LoVo (cell line): ENCODE results near the gene PRKCE.
A peak's percentile ranks its signal among the peaks of the same experiment; 100 is the strongest.
"Not testable (repeated sequence)": the region's sequence is repeated elsewhere in the genome, so short reads cannot be mapped to it uniquely, and the experiment has no call there.

ENCODE experiments used
- DNase-seq: peaks from one replicate; pipeline ENCODE4 v3.0.0-alpha.2; 2016; ENCODE audit warnings: low spot score

The PRKCE gene

DNA sequence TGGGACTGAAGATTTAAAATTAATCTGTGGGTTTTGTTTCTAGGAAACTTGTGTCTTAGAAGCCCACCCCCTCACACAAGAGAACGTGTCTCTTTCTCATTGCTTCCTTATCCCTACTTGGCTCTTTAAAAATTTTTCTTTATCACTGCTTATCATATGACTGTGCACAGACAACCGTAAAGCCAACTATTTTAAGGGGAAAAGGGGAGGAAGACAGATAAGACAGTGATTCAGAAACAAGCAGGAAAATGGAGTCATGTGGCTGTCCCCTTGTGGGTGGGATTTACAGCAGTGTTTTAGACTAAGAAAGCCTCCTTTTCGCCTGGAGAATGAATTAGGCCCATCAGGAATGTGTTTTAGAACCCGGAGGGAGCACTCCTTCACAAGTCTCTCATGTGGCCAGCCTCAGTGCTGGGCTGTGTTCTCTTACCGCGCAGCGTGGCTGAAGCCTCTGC is 17.6 kb downstream of the PRKCE start:
- DNase-seq, result no peak

DNA sequence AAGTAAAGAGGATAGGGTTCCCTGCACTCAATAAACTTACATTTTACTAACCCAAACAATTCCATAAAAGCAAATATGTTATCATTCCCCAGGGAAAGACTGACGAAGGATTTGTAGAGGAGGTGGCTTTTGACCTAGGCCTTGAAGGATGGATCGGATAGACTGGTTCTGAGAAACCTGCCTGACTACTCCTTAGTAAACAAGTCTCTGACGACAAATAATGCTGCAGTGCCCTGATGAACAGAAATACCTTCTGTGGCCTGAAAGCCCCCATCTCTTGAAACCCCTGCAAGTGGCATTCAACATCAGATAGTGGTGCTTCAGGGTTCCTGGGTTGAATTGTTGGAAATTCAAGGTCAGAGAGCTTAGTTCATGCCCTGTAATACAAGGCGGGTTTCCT is 19.2 kb downstream of the PRKCE start:
- no peak for DNase-seq

DNA sequence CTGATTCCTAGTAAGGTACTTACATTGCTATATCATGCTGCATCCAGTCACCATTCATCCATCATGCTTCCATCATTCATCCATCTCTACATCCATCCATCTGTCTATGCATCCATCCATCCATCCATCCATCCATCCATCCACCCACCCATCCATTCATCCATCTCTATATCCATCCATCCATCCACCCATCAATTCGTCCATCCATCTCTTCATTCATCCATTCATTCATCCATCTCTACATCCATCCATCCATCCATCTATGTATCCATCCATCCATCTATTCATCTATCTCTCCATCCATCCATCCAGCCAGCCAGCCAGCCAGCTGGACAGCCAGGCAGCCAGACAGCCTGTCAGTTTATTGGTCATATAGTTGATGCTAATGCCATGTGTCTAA is 20.7 kb downstream of the PRKCE start:
- DNase-seq, result no peak

DNA sequence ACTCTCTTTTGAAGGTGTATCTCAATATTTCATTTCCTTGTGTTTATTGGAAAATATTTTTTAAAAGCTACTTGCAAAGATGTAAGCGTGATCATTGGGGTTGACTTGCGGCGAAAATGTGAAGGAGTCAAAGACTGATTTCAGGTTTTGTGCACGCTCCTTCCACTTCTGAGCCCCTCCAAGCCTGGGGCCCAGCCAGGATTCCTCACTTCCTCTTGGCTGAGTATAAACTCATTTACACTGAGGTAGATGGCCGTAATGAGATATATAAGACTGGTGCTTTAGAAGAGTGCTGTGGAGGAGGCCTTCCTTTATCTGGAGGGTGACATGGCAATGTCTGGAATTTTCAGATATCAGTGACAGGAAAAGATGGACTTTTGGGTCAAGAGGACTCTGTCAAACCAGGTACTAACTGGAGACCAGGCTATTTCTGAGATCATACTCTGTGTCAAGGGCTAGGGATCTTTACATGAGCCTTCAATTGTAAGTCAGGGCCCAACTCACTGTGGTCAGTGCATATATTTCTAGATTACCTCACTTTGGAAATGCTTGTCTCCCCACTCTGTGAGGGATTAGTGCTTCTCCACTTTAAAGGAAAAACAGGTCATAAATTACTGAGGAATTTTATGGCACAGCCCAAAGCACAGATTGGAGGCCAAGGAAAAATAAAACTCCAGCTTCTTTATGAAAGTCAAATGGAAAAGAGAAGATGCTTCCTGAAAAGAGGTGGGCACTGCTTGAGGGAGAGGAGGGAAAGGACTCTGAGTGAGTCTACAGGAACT is 22.8 kb downstream of the PRKCE start:
- DNase-seq, result peak; percentile 25

DNA sequence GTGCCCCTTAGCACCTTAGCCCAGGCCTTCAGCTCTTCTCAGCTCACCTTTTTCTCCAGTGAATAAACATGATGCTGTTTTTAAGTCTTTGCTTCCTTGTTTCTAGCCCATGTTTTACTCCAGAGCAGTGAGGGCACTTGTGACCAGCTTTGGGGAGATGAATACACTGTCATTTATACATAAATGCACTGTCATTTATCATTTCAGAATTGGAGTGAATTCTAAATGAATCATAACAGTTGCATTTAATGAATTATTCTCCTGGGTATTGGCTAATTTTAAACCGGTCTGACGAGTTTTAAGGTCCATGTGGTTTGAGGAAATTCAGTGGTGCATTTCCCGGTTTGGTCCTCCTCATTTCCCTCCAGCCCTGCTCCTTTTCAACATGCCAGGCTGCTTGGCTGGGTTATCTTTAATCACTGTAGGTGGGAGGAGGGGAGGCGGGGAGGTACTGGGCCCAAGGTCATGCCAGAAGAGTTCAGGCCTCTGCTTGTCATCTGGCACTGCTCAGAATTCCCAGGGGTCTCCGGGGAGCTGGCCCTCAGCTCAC is 23.9 kb downstream of the PRKCE start:
- peak; percentile 77 for DNase-seq

DNA sequence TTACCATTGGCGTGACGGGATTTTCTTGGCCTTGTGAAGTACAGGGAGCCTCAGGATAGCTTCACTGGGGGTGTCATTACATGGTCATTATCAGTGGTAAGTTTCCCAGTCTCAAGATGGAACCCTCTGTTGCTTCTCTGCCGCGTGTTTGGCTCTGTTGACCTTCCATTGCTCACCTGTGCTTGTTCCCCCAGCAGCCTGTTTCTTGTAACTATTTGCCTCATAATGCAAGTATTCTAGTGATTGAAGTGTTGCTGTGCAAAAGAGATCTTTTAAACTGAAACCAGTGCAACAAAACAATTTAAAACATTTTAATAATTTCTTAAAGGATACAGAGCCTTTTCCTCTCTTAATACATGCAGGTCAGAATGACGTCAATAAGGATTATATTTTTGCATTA is 24.6 kb downstream of the PRKCE start:
- no peak for DNase-seq

DNA sequence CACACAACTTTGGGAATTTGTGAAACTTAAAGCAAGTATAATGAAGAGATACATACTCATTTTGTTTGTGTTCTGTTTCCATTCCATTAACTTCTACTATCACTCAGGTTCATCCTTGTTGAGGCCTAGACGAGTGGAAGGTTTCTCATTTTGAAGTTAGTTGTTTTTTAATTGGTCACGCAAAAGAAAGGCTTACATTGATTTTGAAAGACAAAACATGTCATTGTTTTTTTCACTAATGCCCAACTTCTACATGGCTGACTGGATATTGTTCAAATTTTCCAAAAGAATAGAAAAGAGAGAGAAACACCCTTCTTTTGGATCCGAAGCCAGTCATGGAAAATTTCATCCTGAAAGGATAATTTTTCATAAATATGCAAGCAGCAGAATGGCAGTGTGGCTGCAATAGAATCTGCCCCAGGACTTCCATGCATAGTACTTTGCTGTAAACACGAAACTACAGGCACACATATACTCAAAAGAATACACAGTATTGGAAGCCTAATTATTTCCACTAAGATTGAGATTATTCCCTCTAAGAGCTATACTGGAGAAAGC is 27.4 kb downstream of the PRKCE start:
- DNase-seq, result no peak

DNA sequence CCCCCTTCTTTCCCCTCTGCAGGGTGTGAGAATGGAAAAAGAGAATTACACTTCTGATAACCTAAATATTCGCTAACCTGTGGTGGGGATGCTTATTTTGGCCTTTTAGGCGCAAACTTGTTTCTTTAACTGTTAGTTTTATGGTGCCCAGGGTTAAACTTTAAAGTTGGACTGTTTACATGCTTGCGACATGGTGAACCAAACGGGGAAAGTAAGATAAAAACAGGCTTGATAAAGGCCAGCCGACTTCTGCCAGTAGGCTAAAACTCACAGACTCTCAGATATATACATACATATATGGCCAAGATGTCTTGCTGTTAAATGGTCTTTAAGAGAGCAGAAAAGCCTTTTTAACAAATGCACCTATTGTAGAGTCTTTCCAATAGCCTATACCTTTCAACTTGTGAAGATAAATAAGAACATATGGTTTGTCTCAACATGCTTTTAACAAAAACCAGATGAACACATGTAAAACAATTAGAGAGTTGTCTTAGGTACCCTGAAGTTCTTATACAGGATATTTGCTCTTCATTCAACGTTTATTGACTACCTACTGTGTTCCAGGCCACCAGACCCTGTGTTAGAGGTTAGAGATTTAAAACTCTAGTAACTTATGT is 29.0 kb downstream of the PRKCE start:
- DNase-seq, result no peak

DNA sequence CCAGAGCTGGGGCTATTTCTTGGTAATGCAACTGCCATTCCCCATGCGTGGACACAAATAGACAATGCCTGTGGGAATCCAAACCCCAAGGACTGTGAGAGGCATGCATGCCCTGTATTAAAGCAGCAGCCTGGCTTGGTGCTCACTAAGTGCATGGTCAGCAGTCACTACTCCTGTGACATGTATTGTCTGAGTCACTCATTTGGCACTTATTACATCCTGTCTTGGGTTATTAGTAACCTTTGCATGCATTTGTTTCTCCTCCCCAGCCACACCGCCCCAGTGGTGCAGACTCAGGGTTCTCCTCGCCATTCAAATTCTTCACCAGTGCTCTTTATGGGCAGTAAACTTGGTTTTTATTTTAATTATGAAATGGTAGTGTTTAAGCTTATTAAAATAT is 30.2 kb downstream of the PRKCE start:
- DNase-seq, result peak; percentile 72

DNA sequence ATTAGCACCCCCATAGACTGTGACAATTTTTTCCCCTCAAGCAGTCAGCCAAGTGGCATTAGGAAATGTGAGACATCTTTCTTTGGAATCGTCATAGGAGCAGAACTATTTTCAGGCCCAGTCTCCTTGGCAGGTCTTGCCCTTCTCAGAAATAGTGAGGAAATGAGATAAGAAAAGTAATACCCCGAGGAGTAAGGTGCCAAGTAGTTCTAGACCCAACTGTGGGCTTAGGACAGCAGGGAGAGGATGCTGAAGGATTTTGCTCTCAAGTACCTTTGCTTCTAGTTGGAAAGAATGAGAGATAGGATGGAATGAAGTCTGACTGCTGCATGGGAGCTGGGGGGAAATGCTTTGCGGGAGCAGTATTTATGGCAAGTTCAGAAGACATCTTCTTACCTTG is 31.8 kb downstream of the PRKCE start:
- no peak for DNase-seq

DNA sequence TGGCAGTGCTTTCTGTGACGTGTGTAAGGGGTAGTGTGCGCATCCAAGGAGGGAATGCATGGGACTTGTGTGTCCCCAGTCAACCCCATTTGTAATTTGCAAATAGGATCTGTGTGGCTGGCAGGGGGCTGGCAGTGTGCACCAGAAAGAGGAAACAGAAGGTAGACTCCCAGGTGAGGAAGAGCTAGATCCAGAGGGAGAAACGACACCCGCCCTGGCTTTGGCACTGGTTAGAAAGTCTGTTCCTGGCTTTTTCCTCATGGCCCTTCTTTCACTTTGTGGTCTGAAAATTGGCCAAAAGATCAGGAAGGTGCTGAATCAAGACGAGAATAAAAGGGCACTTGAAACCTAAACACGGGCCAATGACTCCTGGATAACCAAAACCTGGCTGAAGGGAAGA is 33.3 kb downstream of the PRKCE start:
- no peak for DNase-seq

DNA sequence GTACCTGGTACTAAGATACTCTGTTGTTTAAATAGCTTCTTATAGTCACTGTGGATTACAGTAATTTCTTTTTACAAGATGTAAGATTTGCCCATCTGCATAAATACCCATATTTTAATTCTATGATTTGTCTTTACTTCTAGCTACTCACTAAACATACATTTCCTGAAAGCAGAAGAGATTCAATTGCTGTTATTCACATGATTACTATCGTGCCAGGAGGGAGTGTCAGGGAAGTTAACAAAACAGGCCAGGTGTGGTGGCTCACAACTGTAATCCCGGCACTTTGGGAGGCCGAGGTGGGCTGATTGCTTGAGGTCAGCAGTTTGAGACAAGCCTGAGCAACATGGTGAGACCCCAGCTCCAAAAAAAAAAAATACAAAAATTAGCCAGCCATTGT is 33.8 kb downstream of the PRKCE start:
- no peak for DNase-seq

DNA sequence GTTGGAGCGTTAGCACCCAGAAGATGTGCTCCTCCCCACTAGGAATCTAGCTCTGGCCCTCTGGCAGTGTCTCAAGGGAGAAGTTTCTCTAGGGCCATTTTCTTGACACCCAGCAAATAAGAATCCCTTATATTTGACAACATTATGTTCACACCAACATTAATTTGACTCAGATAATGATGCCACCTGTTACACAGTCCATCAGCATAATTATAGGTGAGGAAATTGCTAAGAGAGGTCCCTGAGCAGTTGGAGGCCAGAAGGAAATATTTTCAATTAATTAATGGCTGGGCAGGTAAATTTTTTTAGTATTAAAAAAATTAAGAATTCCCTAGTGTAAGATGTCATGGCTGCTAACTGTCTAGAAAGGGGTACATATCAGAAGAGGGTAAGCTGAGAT is 36.5 kb downstream of the PRKCE start:
- no peak for DNase-seq

DNA sequence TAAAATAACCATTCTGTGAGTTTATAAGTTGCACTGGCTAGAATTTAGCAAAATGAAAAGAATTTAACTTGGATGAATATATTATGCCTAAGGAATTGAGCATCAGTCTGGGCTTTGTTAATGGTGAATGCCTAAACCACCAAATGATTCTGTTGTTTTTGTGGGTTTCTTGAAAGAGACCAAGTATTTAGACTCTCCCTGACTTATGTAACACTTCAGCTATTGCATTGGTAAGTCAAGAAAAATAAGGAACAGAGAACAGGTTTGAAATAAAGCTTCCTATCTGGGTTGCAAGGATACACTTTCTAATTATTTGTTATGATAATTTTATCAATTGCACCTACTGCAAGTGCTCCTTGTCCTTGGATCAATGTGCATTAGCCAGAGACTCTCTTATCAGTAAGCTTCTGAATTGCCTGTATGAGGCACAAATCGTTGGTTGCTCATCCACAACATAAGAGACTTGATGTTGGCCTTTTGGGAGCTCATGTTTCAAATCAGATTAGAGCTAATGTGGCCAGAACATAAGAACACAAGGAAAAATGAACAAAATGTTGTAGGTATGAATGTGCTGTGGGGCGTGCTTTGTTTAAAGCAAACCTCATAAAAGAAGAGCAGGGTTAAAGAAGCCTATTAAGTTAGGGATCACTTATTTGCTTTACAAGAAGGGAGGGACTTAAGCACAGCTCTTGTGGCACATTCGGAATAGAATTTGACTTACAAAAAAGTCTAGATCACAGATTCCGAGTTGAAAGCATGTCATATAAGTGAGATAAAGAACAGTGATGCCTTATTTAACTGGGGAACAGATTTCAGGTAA is 37.2 kb downstream of the PRKCE start:
- peak; percentile 15 for DNase-seq

DNA sequence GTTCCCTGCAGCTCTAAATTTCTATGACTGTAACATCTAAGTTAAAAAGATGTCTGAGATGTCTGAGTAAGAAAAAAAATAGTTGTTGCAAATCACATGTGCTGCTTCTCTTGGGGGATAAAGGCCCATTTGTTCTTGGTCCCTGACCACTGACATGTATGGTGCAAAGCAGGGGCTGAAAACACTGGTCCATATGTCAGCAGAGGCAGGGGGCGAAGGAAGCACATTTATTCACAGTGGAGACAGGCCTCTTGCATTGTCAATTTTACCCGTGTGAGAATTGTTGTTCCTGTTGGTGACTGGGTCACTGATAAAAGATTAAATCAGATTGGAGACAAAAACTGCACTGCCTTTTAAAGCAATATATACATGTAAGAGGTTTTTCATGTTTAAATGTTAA is 38.8 kb downstream of the PRKCE start:
- DNase-seq, result no peak

DNA sequence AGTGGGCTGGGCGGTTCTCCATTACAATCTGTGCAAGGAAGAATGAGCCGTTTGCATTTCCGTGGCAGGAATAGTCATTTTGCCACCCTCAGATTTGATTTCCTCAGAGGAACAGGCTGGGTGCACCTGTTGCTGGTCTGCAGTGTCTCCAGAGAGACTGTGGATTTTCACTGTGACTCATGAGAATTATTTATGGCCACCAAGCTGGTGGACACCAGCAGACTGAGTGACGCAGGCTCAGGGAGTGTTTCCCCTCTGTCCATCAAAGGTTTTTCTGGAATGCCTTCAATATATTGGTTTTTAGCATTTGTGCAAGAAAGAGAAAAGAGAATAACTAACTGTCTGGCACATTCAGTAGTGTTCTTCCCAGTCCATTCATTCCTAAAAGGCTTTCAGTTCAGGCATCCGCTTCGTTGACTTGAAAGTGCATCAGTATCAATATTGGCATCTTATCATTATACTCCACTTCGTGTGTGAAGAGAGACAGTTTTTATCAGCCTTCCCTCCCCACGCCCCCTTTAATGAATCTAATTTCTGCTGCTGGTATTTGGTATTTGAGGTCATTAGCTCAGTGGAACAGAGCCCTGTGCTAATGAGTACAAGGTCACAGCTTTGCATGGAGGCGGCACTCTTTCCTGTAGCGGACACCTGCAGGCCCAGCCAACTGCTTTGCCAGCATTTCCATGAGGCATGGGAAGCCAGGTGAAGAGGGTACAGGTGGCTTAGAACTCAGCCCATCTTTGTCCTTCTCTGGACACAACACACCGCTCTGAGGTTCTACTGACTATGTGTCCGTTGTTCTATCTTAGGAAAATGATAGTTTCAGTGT is 39.9 kb downstream of the PRKCE start:
- DNase-seq, result no peak

DNA sequence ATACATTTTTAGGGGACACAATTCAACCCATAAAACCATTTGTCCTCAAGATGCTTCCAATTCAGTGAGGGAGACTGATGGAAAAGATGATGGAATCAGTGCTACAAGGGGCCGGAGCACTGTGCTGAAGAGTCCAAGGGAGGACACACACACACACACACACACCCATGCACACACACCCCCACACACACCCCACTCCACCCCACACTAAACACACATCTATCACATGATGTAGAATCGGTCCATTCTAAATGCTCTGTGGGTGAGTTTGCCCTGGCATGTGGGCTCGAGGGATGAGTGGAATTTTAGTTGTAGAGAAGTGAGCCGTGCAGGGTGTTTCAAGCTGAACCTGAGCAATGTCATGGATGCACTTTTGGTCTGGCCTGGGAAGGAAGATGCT is 41.1 kb downstream of the PRKCE start:
- no peak for DNase-seq

DNA sequence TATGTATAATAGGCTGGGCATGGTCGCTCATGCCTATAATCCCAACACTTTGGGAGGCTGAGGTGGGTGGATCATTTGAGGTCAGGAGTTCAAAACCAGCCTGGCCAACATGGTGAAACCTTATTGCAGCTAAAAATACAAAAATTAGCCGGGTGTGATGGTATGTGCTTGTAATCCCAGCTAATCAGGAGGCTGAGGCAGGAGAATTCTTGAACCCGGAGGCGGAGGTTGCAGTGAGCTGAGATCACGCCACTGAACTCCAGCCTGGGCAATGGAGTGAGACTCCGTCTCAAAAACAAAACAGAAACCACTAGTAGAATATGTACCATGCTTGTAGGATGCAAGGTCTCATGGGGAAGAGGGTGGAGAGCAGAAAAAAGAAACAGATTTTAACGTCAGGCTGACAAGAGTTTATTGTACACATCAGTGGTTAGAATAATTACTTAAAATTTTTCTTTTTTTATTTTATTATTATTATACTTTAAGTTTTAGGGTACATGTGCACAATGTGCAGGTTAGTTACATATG is 44.1 kb downstream of the PRKCE start:
- not testable (repeated sequence) for DNase-seq

DNA sequence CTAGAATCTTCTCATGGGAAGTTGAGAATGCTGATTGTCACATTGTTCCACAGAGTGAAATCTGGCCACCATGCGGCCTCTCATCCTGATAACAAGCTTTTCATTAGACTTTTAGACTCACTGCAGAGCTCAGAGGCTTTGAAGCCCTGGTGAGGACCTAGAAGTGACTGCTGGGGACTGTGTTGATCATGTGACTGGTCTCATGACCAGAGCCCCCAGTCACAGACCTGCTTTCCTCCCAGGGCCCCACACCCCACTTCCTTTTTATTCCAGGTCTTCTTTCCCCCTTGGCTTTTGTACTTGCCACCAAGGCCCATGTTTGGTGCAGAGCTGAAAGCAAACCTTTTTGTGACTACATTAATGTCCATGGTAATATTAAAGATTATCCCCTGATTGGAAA is 45.2 kb downstream of the PRKCE start:
- DNase-seq, result no peak

DNA sequence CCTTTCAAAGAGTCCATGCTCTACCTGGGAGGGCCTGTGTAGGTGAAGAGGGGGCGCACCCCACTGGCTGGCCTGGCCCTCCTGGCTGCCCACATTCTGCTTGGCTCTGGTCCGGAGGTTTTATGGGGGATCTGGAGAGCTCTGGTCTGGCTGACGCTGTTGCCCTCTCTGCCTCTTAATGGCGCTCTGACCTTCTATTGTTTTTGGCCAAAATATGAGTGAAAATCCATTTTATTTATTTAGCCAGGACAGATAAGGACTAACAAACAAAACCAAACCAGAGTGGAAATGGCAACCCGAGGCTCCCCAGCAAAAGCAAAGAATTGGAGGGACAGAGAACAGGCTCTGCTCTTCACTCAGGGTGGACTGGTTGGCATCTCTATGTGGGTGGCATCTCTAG is 45.7 kb downstream of the PRKCE start:
- no peak for DNase-seq

DNA sequence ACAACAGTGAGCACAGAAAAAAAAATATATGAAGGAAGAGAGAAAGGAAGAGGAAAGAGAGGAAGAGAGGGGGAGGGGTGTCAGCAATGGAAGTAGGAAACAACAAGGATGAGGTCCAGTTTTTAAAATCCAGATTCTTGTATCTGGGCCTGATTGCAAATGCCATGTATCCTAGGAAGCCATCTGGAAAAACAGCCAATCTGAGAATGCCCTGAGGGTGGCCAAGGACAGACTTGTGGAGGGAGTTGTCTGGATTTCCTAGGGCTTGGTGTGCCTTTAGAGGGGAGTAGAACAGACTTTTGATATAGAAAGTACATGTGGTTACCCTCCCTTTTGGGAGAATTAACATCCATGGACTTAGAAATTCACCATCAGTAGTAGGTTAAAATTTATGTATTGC is 47.1 kb downstream of the PRKCE start:
- DNase-seq, result no peak
